Right lobe of liver (tissue), 6 donors: ENCODE results near the gene IFNA6. TPM values are rescaled to one million over a fixed set of nuclear protein-coding genes. Genes with fewer than 3 reads are reported as not detected.

Experiments
- ATAC-seq, 4 donors: fragments of 200-7000 bp; cut with Tn5 transposase; one replicate each; pipeline ENCODE4 v1.9.1; 2020; ENCODE audit warnings: mild to moderate bottlenecking in 4 of 4, moderate library complexity in 4 of 4
- DNase-seq, 3 donors: peaks; one replicate each; pipeline ENCODE4 v3.0.0-alpha.2; 2020
- H3K27ac ChIP-seq, 3 donors: fragments of 200-600 bp; one replicate each; pipeline ENCODE4 v1.8.0; 2022
- H3K27me3 ChIP-seq, 2 donors: fragments of 200-600 bp; one replicate each; pipeline ENCODE4 v1.8.0; 2022
- H3K36me3 ChIP-seq, 4 donors: fragments of 200-600 bp; sonication (generic) in 1 of 4; one replicate each; pipeline versions ENCODE4 v1.5.1 to v1.8.0; 2017 to 2022; ENCODE audit warnings: control low read depth in 1 of 4
- H3K4me1 ChIP-seq, 4 donors: fragments of 200-600 bp; sonication (generic) in 1 of 4; one replicate each; pipeline versions ENCODE4 v1.5.1 to v1.8.0; 2017 to 2022; ENCODE audit warnings: control low read depth in 1 of 4
- H3K4me3 ChIP-seq, 3 donors: fragments of 200-600 bp; one replicate each; pipeline ENCODE4 v1.8.0; 2022
- H3K9me3 ChIP-seq, 4 donors: fragments of 200-600 bp; sonication (generic) in 1 of 4; one replicate each; pipeline versions ENCODE4 v1.5.1 to v1.8.0; 2017 to 2022; ENCODE audit warnings: control low read depth in 1 of 4
- POLR2A ChIP-seq: fragments of 450-650 bp; IDR thresholded peaks from one replicate; pipeline ENCODE4 v1.6.1; 2017; ENCODE audit warnings: antibody characterized with exemption, mild to moderate bottlenecking
- WGBS: methylation state at CpG from one replicate; pipeline ENCODE4 v1.1.6; 2018; ENCODE audit warnings: low coverage, low lambda C conversion rate; ENCODE audit not compliant: insufficient coverage; ENCODE audit errors: missing lambda C conversion rate; 5-methylcytosine and 5-hydroxymethylcytosine counted together
- intact Hi-C, 2 donors: fragments of 100-400 bp; cut with DNase I; formaldehyde crosslinking; loops; one replicate each; pipeline versions ENCODE4 v1.11.2 to v1.14.1; 2022
- long read RNA-seq: library from polyadenylated mRNA; unstranded; transcript quantifications from one replicate; pipeline ENCODE4 v2.0.0, GENCODE V29; 2019
- total RNA-seq, 6 experiments: library from RNA; depleted of rRNA in 2 of 6; stranded (reverse); fragments of >200 nt in 2 of 6; fragmentation: NEBNext Ultra II Directional in 3 of 6; extraction: Animal tissue kit (Norgen Biotek cat#: 25700) in 3 of 6; gene quantifications; one replicate each; pipeline versions ENCODE4 v1.1.0 to v1.2.4, GENCODE V29; 2016 to 2023
- TF ChIP-seq, protein P1 (sequence below), 4 donors: fragments of 200-600 bp in 3 of 4; fragments of 450-650 bp in 1 of 4; IDR thresholded peaks; one replicate each; pipeline versions ENCODE4 v1.5.1 to v1.8.0; 2016 to 2022; ENCODE audit warnings: antibody characterized with exemption in 4 of 4, mild to moderate bottlenecking in 2 of 4
- donor health status: DM: no; HTN: yes; CAD: no.
- donor health status: DM: no; HTN: no; CAD: no.
- donor health status: DM: no; HTN: no; CAD: no.
- donor health status: DM: no; HTN: yes; CAD: no.
- donor health status: DM: no; HTN: yes; CAD: no.

Gene IFNA6
- total RNA-seq = not detected
- long read RNA-seq = 0 reads

DNA sequence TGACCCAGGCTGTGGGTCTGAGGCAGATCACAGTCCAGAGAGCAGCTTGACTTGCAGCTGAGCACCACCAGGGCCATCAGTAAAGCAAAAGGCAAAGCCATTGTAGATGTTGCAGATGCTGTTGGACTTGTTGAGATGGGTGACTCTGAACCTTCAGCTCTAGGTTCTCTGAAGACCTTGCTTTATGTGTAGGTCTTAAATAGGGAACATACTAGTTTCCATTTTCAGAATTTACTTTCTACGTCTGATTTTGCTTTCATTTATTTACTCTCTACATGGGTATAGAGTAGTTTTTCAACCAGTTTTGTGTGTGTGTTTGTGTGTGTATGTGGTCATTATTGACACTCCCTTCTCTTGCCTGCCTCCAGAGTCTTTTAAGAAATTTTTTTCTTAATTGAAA is at the start of gene IFNA6:
IFNA6 (minus strand) TSS at position 101 of the 400 bp plus-strand sequence; CDS start at position 101, 0 bp downstream.
- no peak for TF ChIP-seq POLR2A
- TF ChIP-seq, protein P1, sequence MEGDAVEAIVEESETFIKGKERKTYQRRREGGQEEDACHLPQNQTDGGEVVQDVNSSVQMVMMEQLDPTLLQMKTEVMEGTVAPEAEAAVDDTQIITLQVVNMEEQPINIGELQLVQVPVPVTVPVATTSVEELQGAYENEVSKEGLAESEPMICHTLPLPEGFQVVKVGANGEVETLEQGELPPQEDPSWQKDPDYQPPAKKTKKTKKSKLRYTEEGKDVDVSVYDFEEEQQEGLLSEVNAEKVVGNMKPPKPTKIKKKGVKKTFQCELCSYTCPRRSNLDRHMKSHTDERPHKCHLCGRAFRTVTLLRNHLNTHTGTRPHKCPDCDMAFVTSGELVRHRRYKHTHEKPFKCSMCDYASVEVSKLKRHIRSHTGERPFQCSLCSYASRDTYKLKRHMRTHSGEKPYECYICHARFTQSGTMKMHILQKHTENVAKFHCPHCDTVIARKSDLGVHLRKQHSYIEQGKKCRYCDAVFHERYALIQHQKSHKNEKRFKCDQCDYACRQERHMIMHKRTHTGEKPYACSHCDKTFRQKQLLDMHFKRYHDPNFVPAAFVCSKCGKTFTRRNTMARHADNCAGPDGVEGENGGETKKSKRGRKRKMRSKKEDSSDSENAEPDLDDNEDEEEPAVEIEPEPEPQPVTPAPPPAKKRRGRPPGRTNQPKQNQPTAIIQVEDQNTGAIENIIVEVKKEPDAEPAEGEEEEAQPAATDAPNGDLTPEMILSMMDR (IDR thresholded peaks at IDR 0.05) = no peak
- DNase-seq = no peak
- H3K4me1 ChIP-seq = no peaks in the 10 kb centered on the region
- no peak within 1 kb of the TSS for H3K4me3 ChIP-seq
- H3K36me3 ChIP-seq = no peaks in the 10 kb centered on the region
- ATAC-seq = no peak
- no peaks in the 10 kb centered on the region for H3K9me3 ChIP-seq
- intact Hi-C loops = no loop called here
- 78% methylated on average over 1 of the region's 1 CpG for WGBS
- no peak within 1 kb of the TSS for H3K27ac ChIP-seq
- no peaks in the 10 kb centered on the region for H3K27me3 ChIP-seq

DNA sequence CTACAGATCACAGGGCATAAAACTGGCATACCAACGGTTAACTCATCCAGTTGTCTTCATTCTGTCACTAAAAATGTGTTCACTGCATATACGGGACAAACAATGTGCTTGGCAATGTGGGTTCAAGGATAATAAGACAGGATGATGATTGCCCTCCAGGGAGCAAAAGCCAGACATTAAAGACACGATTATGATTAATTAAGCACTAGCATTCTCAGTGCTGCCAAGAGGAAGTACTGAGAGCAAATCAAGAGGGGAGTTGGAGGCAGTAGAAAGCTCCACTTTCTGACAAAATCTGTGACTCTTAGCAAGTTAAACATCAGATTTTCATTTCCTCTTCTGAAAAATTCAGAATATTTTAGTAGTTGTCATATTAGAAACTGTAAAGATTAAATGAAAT is 49.3 kb upstream of the IFNA6 start:
- intact Hi-C loops = no loop called here
- Histone ChIP-seq H3K36me3 (no peaks in the 10 kb centered on the region), H3K4me3 (no peak overlapping the region), H3K27me3 (peaks cover 0 to 18% of the 10 kb centered on the region in 2 donors), H3K27ac (no peak overlapping the region), H3K9me3 (no peaks in the 10 kb centered on the region), H3K4me1 (peaks cover 0 to 8% (median 0%) of the 10 kb centered on the region in 4 donors)
- WGBS = 23% methylated on average over 3 of the region's 3 CpGs
- TF ChIP-seq POLR2A = no peak
- TF ChIP-seq, protein P1 (IDR thresholded peaks at IDR 0.05) = no peak
- no peak for ATAC-seq
- no peak for DNase-seq

DNA sequence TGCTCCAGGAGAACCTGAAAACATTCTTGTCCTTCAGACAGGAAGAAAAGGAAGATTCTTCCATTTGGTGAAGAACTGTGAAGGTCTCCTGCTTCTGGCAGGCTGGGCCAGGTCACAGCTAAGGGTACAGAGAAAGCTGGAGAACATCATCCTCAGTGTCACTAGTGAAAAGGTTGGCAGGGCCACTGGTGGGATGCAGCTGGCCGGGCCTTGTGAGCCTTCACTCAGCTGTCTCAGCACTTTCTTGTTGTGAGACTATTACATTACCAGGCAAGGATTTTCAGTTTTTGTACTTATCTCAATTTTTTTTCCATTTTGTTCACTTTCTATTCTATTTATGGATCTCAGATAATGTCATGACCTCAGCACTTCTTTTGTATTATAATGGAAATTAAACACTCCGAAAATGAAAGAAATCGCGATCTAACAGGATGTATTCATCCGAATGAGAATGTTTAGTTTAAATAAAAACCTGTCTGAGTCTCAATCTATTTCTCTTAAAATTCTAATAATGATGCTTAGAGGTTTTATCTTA is 48.3 kb upstream of the IFNA6 start:
- TF ChIP-seq, protein P1 (IDR thresholded peaks at IDR 0.05) = no peak
- no peak for TF ChIP-seq POLR2A
- peaks cover 0 to 8% (median 0%) of the 10 kb centered on the region in 4 donors for H3K4me1 ChIP-seq
- H3K27ac ChIP-seq = no peak overlapping the region
- WGBS = 70% methylated on average over 5 of the region's 5 CpGs
- H3K27me3 ChIP-seq = peaks cover 0 to 24% of the 10 kb centered on the region in 2 donors
- no peaks in the 10 kb centered on the region for H3K9me3 ChIP-seq
- DNase-seq = no peak
- intact Hi-C loops = no loop called here
- ATAC-seq = no peak
- H3K4me3 ChIP-seq = no peak overlapping the region
- H3K36me3 ChIP-seq = no peaks in the 10 kb centered on the region

DNA sequence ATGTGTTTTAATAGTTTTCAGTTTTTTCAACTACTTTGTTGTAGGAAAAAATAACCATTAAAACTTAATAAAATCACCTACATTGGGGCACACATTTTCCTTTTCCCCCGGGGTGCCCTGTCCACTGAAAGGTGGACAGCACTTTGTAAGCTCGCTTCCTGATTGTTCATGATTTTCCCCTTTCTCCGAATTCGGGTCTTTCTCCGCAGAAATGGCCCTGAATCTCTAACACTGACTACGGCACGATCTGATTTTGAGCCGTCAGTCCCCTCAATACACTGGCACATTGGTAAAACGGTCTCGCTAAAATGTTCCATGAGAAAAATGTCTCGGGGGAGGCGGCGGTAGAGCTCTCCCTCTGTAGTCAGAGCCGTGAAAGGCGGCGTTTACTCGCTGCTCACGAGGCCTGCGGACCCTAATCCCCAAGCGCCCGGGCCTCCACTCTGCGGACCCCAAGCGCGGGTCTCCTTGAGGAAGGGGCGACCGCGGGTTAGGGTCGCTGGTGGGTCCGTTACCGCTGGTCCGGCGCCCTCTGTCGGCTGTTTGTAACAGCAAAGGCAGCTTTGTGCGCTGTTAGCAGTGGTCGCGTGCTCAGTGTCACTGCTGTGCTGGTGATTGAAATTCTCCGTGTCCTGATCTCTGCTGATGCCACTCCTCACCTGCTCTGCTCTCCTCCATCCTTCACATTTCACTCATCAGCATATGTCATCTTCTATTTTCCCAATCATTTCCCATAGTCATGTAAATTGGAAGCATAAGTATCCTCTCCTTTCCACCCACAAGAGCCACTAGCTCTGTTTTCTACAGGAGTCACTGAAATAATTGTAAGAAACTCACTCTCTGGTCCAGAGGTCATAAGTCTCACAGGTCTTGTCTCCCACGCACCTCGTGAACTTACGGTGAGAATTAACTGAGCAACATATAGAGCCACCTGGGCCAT is 45.4 kb upstream of the IFNA6 start:
- TF ChIP-seq, protein P1 (IDR thresholded peaks at IDR 0.05) = peak; percentile 69 to 86 (median 86)
- no peak for TF ChIP-seq POLR2A
- intact Hi-C loops = no loop called here
- peak; percentile 88 to 93 (median 90) for ATAC-seq
- Histone ChIP-seq H3K4me3 (peak overlapping the region; percentile 38 to 54 (median 41)), H3K9me3 (no peaks in the 10 kb centered on the region), H3K27ac (no peak overlapping the region), H3K4me1 (no peaks in the 10 kb centered on the region), H3K36me3 (no peaks in the 10 kb centered on the region), H3K27me3 (peaks cover 6 to 14% of the 10 kb centered on the region in 2 donors)
- peak; percentile 56 to 69 (median 65) for DNase-seq
- 9% methylated on average over 24 of the region's 40 CpGs for WGBS
